GM10266 (cell line): ENCODE data around the gene KIF6.
A peak's percentile ranks its signal among the peaks of the same experiment; 100 is the strongest.

Experiments
- DNase-seq: peaks from one replicate; pipeline ENCODE4 v3.0.0; 2012; ENCODE audit errors: extremely low spot score
- CTCF ChIP-seq: IDR thresholded peaks from 2 replicates; pipeline ENCODE4 v1.5.1; 2012; ENCODE audit warnings: mild to moderate bottlenecking, low read depth; ENCODE audit not compliant: control insufficient read depth, insufficient read depth; ENCODE audit errors: missing control alignments

KIF6 gene

GRCh38 chr6:39343396-39343870 is 381.8 kb downstream of the KIF6 start:
- TF ChIP-seq CTCF, result no peak
- DNase-seq, result no peak

GRCh38 chr6:39342692-39343395 is 382.4 kb downstream of the KIF6 start:
- DNase-seq, result peak; percentile 34
- TF ChIP-seq CTCF, result no peak

DNA sequence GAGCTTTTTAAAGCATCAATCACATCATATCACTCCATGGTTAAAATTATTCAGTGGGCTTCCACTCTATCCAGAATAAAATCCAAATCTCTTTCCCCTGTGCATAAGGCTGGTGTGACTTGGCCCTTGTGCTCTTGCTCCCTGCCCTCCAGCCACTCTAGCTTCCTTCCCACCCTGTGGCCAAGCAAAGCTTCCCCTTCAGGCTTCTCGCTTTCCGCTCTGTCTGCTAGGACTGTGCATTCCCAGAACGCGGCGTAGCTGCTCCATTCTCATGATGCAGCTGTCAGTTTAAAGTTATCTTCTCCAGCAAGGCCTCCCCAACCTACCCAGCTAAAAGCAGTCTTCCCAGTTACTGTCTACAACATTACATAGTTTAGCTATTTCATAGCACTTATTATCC is 383.3 kb downstream of the KIF6 start:
- no peak for TF ChIP-seq CTCF
- no peak for DNase-seq

DNA sequence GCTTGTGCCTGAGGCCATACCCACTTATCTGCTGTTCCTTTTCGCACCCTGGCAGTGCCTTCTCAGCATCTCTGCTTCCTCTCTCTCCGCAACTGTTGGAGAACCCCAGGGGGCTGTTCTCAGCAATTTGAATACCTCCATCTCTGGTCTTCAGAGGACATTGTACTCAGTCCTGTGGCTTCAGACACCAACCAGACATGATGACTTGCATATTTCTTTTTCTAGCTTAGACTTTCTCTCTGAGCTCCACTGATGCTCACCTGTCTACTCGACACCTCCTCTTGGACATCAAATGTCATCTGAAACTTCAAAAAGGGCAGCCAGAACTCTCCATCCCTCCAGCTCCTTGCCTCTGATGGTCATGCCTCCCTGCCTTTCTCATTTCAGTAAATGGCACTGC is 383.9 kb downstream of the KIF6 start:
- TF ChIP-seq CTCF, result no peak

GRCh38 chr6:39339868-39340550 is 385.2 kb downstream of the KIF6 start:
- DNase-seq, result no peak
- no peak for TF ChIP-seq CTCF

More for the DNA sequence above, 383.9 kb downstream of the KIF6 start:
- no peak for DNase-seq

- no peak for TF ChIP-seq CTCF
These were observed 385.9 kb downstream of the KIF6 start for GRCh38 chr6:39339096-39339867.

More at GRCh38 chr6:39339096-39339867, 385.9 kb downstream of the KIF6 start:
- DNase-seq, result no peak
